ENCODE data around the gene CDH12. TPM values are rescaled to one million over a fixed set of nuclear protein-coding genes. Genes with fewer than 3 reads are reported as not detected.
"Not testable (repeated sequence)": the region's sequence is repeated elsewhere in the genome, so short reads cannot be mapped to it uniquely, and the experiment has no call there.

CDH12 gene
- total and polyA plus RNA-seq, 4 experiments from 2014 or later = not detected

DNA sequence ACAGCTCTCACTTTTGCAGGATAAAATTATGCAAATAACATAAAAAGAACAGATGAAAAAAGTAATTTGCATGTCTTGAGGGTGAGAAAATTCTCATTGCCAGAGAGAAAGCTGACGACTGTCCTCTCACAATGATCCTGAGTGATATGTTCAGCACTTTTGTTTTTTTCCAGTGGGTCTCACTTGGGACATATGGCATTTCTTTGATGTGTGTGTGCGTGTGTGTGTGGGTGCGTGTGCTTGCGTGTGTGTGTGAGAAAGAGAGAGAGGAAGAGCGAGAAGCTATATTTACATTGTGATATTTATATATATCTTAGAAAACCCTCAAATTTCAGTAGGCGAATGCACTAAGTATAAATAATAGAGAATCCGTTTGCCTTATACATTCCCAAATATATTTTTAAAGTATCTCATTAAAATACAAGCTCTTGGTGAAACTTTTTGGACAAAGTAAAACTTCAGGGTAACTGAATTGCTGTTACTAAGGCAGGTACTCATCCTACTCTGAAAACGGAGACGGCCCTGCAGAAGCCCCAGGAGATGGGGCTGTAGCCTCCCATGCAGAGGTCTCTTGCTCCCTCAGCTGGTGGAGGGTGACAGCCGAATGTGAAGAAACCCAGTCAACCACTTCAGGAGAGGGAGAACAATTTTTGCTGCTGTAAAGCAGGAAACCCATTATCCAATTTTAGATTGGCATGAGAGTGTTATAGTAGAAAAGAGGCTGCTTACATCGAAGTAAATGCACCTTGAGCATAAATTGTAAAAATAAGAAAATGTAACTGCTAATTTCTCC is 639.2 kb downstream of the CDH12 start:
- H3K4me1 Mint-ChIP-seq; H3K4me3 Mint-ChIP-seq; H3K4me3 ChIP-seq (ENCODE audit: low read length in 2 of 2); H3K27me3 ChIP-seq (ENCODE audit: insufficient read depth, low read length); H3K27me3 Mint-ChIP-seq; POLR2A ChIA-PET (ENCODE audit: partially characterized antibody); DNase-seq; intact Hi-C loops (cut with micrococcal nuclease); H3K27ac ChIP-seq (ENCODE audit: low read depth, low read length); H3K36me3 ChIP-seq (ENCODE audit: insufficient read depth, low read length); H3K9me3 ChIP-seq (ENCODE audit: control insufficient read depth in 1 of 2, low read length in 2 of 2); H3K27ac Mint-ChIP-seq; CTCF ChIA-PET (ENCODE audit: partially characterized antibody); H3K36me3 Mint-ChIP-seq; H3K4me1 ChIP-seq (ENCODE audit: insufficient read depth, low read length); H3K9me3 Mint-ChIP-seq: not testable (repeated sequence)

DNA sequence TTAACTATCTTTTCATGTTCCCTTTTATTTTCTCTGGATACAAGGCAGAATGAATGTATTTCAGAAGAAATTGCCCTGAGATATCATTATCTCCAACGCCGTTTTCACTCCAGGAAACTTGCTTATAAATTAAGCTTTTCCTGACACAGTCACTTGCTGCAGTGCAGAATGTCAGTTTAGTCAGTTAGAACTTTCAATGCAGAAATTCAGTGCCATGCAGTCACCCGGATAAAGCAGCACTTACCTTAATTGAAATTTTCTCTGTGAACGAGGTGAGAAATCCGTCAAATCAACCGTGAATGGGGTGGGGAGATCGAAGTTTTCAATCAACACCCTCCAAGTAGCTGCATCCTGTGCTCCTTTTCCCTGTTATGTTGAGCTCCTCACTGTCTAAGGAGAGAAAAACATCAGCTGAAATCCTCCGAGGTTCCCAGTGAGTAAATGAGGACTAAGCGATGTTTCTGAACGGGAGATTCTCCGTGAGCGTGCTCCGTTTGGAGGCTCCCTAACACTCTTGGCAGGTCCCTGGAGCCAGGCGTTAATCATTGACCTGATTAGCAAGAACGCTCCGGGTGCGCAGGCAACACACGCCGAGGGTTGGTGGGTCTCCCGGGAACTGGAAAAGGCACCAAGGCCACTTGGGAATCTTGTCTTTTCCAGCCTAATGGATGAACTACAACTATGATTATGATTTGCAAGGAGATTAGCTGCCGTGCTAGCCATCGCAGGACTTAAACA is 640.7 kb downstream of the CDH12 start:
- H3K4me1 Mint-ChIP-seq; H3K27ac Mint-ChIP-seq; H3K27ac ChIP-seq (ENCODE audit: low read depth, low read length); CTCF ChIA-PET (ENCODE audit: partially characterized antibody); H3K27me3 ChIP-seq (ENCODE audit: insufficient read depth, low read length); H3K27me3 Mint-ChIP-seq; H3K4me1 ChIP-seq (ENCODE audit: insufficient read depth, low read length); H3K4me3 ChIP-seq (ENCODE audit: low read length in 2 of 2); intact Hi-C loops (cut with micrococcal nuclease); H3K36me3 Mint-ChIP-seq; H3K9me3 Mint-ChIP-seq; POLR2A ChIA-PET (ENCODE audit: partially characterized antibody); H3K4me3 Mint-ChIP-seq; H3K9me3 ChIP-seq (ENCODE audit: control insufficient read depth in 1 of 2, low read length in 2 of 2); H3K36me3 ChIP-seq (ENCODE audit: insufficient read depth, low read length); DNase-seq: not testable (repeated sequence)

DNA sequence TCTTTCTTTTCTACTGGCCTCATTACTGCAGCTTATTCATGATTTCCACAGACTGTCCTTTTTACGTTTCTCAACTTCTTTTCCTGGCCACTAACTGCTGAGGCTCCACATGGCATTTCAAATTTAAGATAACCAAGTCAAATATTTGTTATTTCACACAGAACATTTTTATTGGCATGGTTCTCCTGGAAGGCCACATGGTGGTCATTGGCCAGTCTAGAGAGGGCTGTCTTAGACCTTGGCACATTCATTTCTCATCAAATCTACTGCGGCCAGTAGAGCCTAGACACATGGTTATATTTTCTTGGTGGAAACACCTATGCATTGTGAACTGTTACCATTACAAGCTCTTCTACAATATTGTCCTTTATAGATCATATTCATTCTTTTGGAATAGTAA is 644.7 kb downstream of the CDH12 start:
- POLR2A ChIA-PET (ENCODE audit: partially characterized antibody); H3K36me3 ChIP-seq (ENCODE audit: insufficient read depth, low read length); H3K4me1 ChIP-seq (ENCODE audit: insufficient read depth, low read length); H3K9me3 Mint-ChIP-seq; H3K4me3 Mint-ChIP-seq; CTCF ChIA-PET (ENCODE audit: partially characterized antibody); H3K4me1 Mint-ChIP-seq; H3K36me3 Mint-ChIP-seq; H3K4me3 ChIP-seq (ENCODE audit: low read length in 2 of 2); intact Hi-C loops (cut with micrococcal nuclease); DNase-seq; H3K27ac Mint-ChIP-seq; H3K9me3 ChIP-seq (ENCODE audit: control insufficient read depth in 1 of 2, low read length in 2 of 2); H3K27ac ChIP-seq (ENCODE audit: low read depth, low read length); H3K27me3 ChIP-seq (ENCODE audit: insufficient read depth, low read length); H3K27me3 Mint-ChIP-seq: not testable (repeated sequence)

DNA sequence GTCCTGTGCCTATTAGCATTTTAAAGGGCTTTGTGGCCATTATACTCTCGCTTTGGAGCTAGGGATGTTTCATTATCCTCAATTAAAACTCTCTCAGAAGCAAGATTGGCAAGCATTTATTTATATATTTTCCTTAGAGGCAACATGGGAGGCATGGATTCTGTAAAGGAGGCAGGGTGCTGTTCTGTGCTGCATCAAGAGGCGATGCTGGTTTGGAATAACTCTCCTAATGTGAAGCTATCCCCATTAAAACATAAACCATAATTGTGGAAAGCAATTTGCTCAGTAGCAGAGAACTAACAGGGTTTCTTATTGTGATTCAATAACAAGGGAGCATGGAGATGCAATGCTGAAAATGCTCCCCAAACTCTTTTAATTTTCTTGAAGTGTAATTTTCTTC is 664.5 kb downstream of the CDH12 start:
- H3K4me1 ChIP-seq (ENCODE audit: insufficient read depth, low read length); H3K36me3 ChIP-seq (ENCODE audit: insufficient read depth, low read length); H3K27ac ChIP-seq (ENCODE audit: low read depth, low read length); CTCF ChIA-PET (ENCODE audit: partially characterized antibody); H3K4me1 Mint-ChIP-seq; H3K36me3 Mint-ChIP-seq; intact Hi-C loops (cut with micrococcal nuclease); H3K27me3 ChIP-seq (ENCODE audit: insufficient read depth, low read length); POLR2A ChIA-PET (ENCODE audit: partially characterized antibody); DNase-seq; H3K4me3 Mint-ChIP-seq; H3K27ac Mint-ChIP-seq; H3K4me3 ChIP-seq (ENCODE audit: low read length in 2 of 2); H3K27me3 Mint-ChIP-seq; H3K9me3 ChIP-seq (ENCODE audit: control insufficient read depth in 1 of 2, low read length in 2 of 2): not testable (repeated sequence)
- H3K9me3 Mint-ChIP-seq = peaks cover 0 to 16% (median 7%) of the 10 kb centered on the region in 8 donors

DNA sequence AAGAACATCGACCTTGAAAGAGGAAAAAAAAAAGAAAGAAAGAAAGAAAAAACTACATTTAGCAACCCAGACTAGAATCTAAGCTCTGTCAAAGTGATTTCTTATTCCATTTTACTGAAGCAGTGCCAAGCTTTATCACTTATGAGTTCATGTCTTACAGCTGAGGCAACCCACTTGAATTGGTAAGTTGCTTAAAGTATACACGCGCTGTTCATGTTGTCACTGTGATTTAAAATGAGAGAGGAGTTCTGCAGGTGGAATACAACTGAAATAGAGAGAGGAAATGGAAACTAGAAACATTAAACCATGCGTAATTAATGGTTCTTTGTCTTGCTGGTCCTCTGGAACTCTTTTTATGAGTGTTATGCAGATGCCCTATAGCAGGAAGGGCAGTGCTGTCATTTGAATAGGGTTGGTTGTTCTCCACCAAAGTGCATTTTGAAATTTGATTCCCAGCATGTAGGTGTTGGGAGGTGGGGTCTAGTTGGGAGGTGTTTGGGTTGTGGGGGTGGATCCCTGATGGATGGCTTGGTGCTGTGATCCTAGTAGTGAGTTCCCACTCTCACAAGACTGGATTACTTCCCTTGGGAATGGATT is 665.4 kb downstream of the CDH12 start:
- H3K4me3 ChIP-seq (ENCODE audit: low read length in 2 of 2); H3K4me1 ChIP-seq (ENCODE audit: insufficient read depth, low read length); H3K27me3 Mint-ChIP-seq; H3K4me3 Mint-ChIP-seq; DNase-seq; H3K27ac Mint-ChIP-seq; H3K36me3 Mint-ChIP-seq; intact Hi-C loops (cut with micrococcal nuclease); H3K36me3 ChIP-seq (ENCODE audit: insufficient read depth, low read length); H3K9me3 ChIP-seq (ENCODE audit: control insufficient read depth in 1 of 2, low read length in 2 of 2); H3K27me3 ChIP-seq (ENCODE audit: insufficient read depth, low read length); H3K4me1 Mint-ChIP-seq; CTCF ChIA-PET (ENCODE audit: partially characterized antibody); POLR2A ChIA-PET (ENCODE audit: partially characterized antibody); H3K27ac ChIP-seq (ENCODE audit: low read depth, low read length): not testable (repeated sequence)
- H3K9me3 Mint-ChIP-seq = peaks cover 0 to 17% (median 8%) of the 10 kb centered on the region in 8 donors

DNA sequence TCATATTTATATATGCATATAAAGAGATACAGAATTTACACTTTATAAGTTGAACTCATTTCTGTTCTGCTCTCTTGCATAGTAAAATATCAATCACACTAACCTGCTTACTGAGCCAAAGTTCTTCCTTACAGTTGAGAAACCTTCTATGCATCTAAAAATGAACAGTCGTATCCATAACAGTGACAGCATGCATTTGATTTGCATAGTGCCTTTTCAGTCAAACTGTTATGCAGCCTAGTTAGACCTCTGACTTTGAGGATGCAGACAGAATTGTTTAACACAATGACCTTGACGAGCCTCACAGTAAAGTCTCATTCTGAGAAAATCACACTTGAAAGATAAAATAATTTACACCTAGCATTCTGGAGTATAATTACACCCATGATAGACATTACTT is 683.9 kb downstream of the CDH12 start:
- H3K27ac Mint-ChIP-seq; H3K36me3 Mint-ChIP-seq; H3K27me3 ChIP-seq (ENCODE audit: insufficient read depth, low read length); POLR2A ChIA-PET (ENCODE audit: partially characterized antibody); H3K4me1 Mint-ChIP-seq; DNase-seq; H3K27me3 Mint-ChIP-seq; intact Hi-C loops (cut with micrococcal nuclease); H3K4me1 ChIP-seq (ENCODE audit: insufficient read depth, low read length); H3K4me3 Mint-ChIP-seq; CTCF ChIA-PET (ENCODE audit: partially characterized antibody); H3K4me3 ChIP-seq (ENCODE audit: low read length in 2 of 2); H3K9me3 ChIP-seq (ENCODE audit: control insufficient read depth in 1 of 2, low read length in 2 of 2); H3K36me3 ChIP-seq (ENCODE audit: insufficient read depth, low read length); H3K27ac ChIP-seq (ENCODE audit: low read depth, low read length): not testable (repeated sequence)
- H3K9me3 Mint-ChIP-seq = peaks cover 0 to 15% (median 4%) of the 10 kb centered on the region in 8 donors

DNA sequence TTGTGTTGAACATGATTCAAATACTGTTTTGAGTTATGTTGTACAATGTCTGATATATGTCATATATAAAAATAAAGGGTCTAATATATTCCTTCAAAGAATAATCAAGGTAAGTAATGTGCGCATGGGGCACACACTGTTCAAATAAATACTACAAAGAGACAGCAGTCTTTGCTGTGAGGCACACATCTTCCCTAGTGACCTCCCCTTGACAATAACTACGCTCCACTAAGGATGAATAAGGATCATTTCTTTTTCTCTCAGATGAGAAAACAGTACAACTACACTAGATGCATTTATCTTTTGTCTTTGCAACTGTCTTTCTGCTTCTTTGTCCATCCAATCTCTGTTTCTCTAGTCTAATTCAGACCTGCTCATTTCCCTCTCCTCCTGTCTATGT is 684.4 kb downstream of the CDH12 start:
- H3K4me3 ChIP-seq (ENCODE audit: low read length in 2 of 2); H3K27me3 Mint-ChIP-seq; H3K27ac ChIP-seq (ENCODE audit: low read depth, low read length); H3K27me3 ChIP-seq (ENCODE audit: insufficient read depth, low read length); POLR2A ChIA-PET (ENCODE audit: partially characterized antibody); H3K27ac Mint-ChIP-seq; H3K36me3 ChIP-seq (ENCODE audit: insufficient read depth, low read length); intact Hi-C loops (cut with micrococcal nuclease); H3K4me1 Mint-ChIP-seq; H3K4me1 ChIP-seq (ENCODE audit: insufficient read depth, low read length); H3K9me3 ChIP-seq (ENCODE audit: control insufficient read depth in 1 of 2, low read length in 2 of 2); H3K36me3 Mint-ChIP-seq; DNase-seq; CTCF ChIA-PET (ENCODE audit: partially characterized antibody); H3K4me3 Mint-ChIP-seq: not testable (repeated sequence)
- H3K9me3 Mint-ChIP-seq = peaks cover 0 to 18% (median 5%) of the 10 kb centered on the region in 8 donors
